Skeletal muscle tissue (tissue), 4 donors: ENCODE measurements around the gene NPAS3. TPM values are rescaled to one million over a fixed set of nuclear protein-coding genes. Genes with fewer than 3 reads are reported as not detected.

ENCODE experiments used
- H3K27ac ChIP-seq: one replicate; pipeline ENCODE4 v1.7.0; 2013; ENCODE audit warnings: mild to moderate bottlenecking, low read depth, low read length, inconsistent platforms
- H3K27me3 ChIP-seq, 3 donors: one replicate each; pipeline ENCODE4 v1.7.0; 2013; ENCODE audit warnings: low read length in 3 of 3; ENCODE audit not compliant: control insufficient read depth in 3 of 3, insufficient read depth in 3 of 3
- H3K36me3 ChIP-seq, 3 donors: one replicate each; pipeline ENCODE4 v1.7.0; 2013; ENCODE audit warnings: low read length in 3 of 3; ENCODE audit not compliant: control insufficient read depth in 3 of 3, insufficient read depth in 3 of 3
- H3K4me1 ChIP-seq, 3 donors: one replicate each; pipeline ENCODE4 v1.7.0; 2013; ENCODE audit warnings: low read length in 3 of 3, mild to moderate bottlenecking in 3 of 3; ENCODE audit not compliant: control insufficient read depth in 3 of 3, insufficient read depth in 3 of 3
- H3K4me3 ChIP-seq, 3 donors: one replicate each; pipeline ENCODE4 v1.7.0; 2013; ENCODE audit warnings: low read length in 3 of 3
- H3K9ac ChIP-seq, 3 donors: one replicate each; pipeline ENCODE4 v1.7.0; 2013; ENCODE audit warnings: low read length in 3 of 3, mild to moderate bottlenecking in 3 of 3, moderate library complexity in 2 of 3, low read depth in 1 of 3
- H3K9me3 ChIP-seq, 3 donors: one replicate each; pipeline ENCODE4 v1.7.0; 2013; ENCODE audit warnings: low read length in 3 of 3; ENCODE audit not compliant: control insufficient read depth in 3 of 3
- total RNA-seq: library from RNA; depleted of rRNA; stranded (reverse); fragments of >200 nt; gene quantifications from one replicate; pipeline ENCODE4 v1.2.3, GENCODE V29; 2014
- donor health status: Osteomylitis.

Gene NPAS3
- total RNA-seq, 1 donor from 2014 or later, result 9.9 TPM

GRCh38 chr14:33186656-33187055 lies 248.0 kb downstream of the NPAS3 start:
- no peaks in the 10 kb centered on the region for H3K4me1 ChIP-seq
- H3K9ac ChIP-seq, result no peak overlapping the region
- no peaks in the 10 kb centered on the region for H3K9me3 ChIP-seq
- no peak overlapping the region for H3K4me3 ChIP-seq
- no peaks in the 10 kb centered on the region for H3K36me3 ChIP-seq
- peaks cover 0 to 9% (median 0%) of the 10 kb centered on the region in 3 donors for H3K27me3 ChIP-seq
- no peak overlapping the region for H3K27ac ChIP-seq

- Histone ChIP-seq H3K9me3 (no peaks in the 10 kb centered on the region), H3K4me3 (no peak overlapping the region), H3K36me3 (no peaks in the 10 kb centered on the region), H3K27me3 (peaks cover 0 to 9% (median 0%) of the 10 kb centered on the region in 3 donors), H3K4me1 (no peaks in the 10 kb centered on the region), H3K27ac (no peak overlapping the region), H3K9ac (no peak overlapping the region)
Observed at GRCh38 chr14:33188880-33189279, 250.2 kb downstream of the NPAS3 start.

GRCh38 chr14:33191855-33192254 lies 253.2 kb downstream of the NPAS3 start:
- Histone ChIP-seq H3K36me3 (no peaks in the 10 kb centered on the region), H3K27me3 (no peaks in the 10 kb centered on the region), H3K4me1 (no peaks in the 10 kb centered on the region), H3K27ac (no peak overlapping the region), H3K9me3 (no peaks in the 10 kb centered on the region), H3K4me3 (no peak overlapping the region), H3K9ac (no peak overlapping the region)

DNA sequence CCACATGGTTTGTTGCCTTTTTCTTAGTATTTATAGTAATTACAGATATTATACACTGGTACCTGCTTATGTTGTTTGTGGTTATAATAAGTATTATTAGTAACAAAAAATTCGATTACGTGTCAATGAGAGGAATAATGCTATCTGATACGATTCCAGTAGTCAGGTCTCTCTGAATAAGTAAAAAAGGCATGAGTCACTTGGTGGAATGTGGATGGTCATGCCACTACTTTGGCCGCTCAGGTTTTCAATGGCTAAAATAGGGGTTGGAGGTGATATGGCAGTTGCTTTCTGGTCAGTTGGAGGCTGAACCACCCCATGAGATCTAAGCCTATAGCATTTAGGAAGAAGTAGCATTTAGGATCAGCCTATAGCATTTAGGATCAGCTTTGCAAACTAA lies 255.9 kb downstream of the NPAS3 start:
- Histone ChIP-seq H3K9ac (no peak overlapping the region), H3K9me3 (no peaks in the 10 kb centered on the region), H3K36me3 (no peaks in the 10 kb centered on the region), H3K27me3 (no peaks in the 10 kb centered on the region), H3K4me1 (no peaks in the 10 kb centered on the region), H3K27ac (no peak overlapping the region), H3K4me3 (no peak overlapping the region)

DNA sequence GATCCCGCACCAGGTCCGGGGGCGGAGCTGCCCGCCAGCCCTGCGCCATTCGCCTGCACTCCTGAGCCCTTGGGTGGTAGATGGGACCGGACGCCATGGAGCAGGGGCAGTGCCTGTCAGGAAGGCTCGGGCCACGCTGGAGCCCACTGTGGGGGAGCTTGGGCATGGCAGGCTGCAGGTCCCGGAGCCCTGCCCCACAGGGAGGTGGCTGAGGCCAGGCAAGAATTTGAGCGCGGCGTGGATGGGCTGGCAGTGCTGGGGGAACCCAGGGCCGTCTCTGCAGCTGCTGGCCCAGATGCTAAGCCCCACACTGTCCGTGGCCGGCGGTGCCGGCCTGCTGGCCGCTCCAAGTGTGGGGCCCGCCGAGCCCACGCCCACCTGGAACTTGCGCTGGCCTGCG lies 260.0 kb downstream of the NPAS3 start:
- Histone ChIP-seq H3K4me3 (no peak overlapping the region), H3K27me3 (no peaks in the 10 kb centered on the region), H3K27ac (no peak overlapping the region), H3K4me1 (no peaks in the 10 kb centered on the region), H3K9me3 (no peaks in the 10 kb centered on the region), H3K36me3 (no peaks in the 10 kb centered on the region), H3K9ac (no peak overlapping the region)

DNA sequence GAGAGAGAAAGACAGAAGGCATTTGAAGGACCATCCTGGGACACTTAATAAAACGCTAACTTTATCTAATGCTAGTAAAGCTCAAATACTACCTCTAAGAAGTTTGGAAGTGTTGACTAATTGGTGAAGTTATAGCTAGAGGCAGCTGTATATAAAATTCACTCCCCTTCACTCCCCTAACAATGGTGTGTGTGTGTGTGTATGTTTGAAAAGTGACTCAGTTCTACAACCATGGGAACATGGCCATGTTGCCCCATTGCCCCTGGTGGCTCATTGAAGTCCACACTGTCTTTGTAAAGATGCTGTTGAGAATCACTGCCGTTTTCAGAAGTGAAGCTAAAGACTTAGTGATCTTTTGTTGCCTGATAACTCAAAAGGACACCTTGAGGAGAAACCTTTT lies 262.4 kb downstream of the NPAS3 start:
- Histone ChIP-seq H3K4me1 (no peaks in the 10 kb centered on the region), H3K9me3 (no peaks in the 10 kb centered on the region), H3K9ac (no peak overlapping the region), H3K27me3 (no peaks in the 10 kb centered on the region), H3K36me3 (no peaks in the 10 kb centered on the region), H3K27ac (no peak overlapping the region), H3K4me3 (no peak overlapping the region)

- no peak overlapping the region for H3K27ac ChIP-seq
- H3K27me3 ChIP-seq, result no peaks in the 10 kb centered on the region
- no peaks in the 10 kb centered on the region for H3K4me1 ChIP-seq
- H3K36me3 ChIP-seq, result no peaks in the 10 kb centered on the region
- no peak overlapping the region for H3K9ac ChIP-seq
- H3K9me3 ChIP-seq, result no peaks in the 10 kb centered on the region
- no peak overlapping the region for H3K4me3 ChIP-seq
Observed at GRCh38 chr14:33206981-33207380, 268.3 kb downstream of the NPAS3 start.

GRCh38 chr14:33207467-33208017 lies 268.9 kb downstream of the NPAS3 start:
- H3K27me3 ChIP-seq, result no peaks in the 10 kb centered on the region
- H3K4me3 ChIP-seq, result no peak overlapping the region
- no peaks in the 10 kb centered on the region for H3K36me3 ChIP-seq
- no peak overlapping the region for H3K9ac ChIP-seq
- H3K27ac ChIP-seq, result no peak overlapping the region
- H3K9me3 ChIP-seq, result no peaks in the 10 kb centered on the region
- no peaks in the 10 kb centered on the region for H3K4me1 ChIP-seq

GRCh38 chr14:33210311-33210710 lies 271.6 kb downstream of the NPAS3 start:
- H3K9me3 ChIP-seq, result no peaks in the 10 kb centered on the region
- H3K4me1 ChIP-seq, result no peaks in the 10 kb centered on the region
- no peaks in the 10 kb centered on the region for H3K36me3 ChIP-seq
- H3K9ac ChIP-seq, result no peak overlapping the region
- H3K4me3 ChIP-seq, result no peak overlapping the region
- no peak overlapping the region for H3K27ac ChIP-seq
- no peaks in the 10 kb centered on the region for H3K27me3 ChIP-seq

DNA sequence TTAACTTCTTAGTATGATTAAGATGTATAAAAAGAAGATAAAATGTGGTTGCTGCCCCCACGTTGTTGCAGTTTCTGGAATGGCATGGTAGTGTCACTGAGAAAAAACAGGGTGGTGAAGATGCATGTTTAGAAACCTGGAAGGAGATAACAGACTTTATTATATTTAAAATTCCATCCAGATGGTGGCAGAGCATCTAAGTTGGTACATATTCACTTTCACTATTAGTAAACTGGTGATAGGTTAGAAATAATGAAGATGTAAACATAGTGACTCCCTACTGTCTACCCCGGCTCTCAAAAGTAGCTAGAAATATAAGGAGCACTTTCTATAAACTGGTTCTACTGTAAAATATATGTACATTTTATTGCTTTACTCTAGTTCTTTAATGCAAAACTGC lies 279.3 kb downstream of the NPAS3 start:
- H3K27ac ChIP-seq, result no peak overlapping the region
- no peaks in the 10 kb centered on the region for H3K9me3 ChIP-seq
- no peak overlapping the region for H3K4me3 ChIP-seq
- no peak overlapping the region for H3K9ac ChIP-seq
- H3K4me1 ChIP-seq, result no peaks in the 10 kb centered on the region
- H3K27me3 ChIP-seq, result no peaks in the 10 kb centered on the region
- no peaks in the 10 kb centered on the region for H3K36me3 ChIP-seq

DNA sequence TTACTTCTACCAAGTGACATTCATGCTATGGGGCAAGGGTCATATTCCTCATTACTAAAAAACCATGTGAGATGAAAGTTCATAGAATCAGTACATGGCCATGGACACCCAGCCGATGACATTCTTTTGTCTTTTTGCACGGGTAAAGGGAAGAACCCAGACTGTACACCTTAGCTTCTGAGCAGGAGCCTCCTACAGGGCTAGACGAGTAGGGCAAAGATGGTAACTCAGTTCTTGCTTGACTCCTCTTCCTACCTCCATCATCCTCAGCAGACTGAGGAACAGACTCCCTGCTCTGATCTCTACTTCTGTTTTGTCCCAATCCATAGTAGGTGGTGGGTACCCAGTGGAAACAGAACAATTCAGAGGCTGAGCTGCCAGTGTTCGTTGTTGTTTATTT lies 281.3 kb downstream of the NPAS3 start:
- Histone ChIP-seq H3K9me3 (no peaks in the 10 kb centered on the region), H3K36me3 (no peaks in the 10 kb centered on the region), H3K27ac (no peak overlapping the region), H3K4me1 (no peaks in the 10 kb centered on the region), H3K4me3 (no peak overlapping the region), H3K27me3 (no peaks in the 10 kb centered on the region), H3K9ac (no peak overlapping the region)
